ENCODE data around the gene ATP10A. TPM values are rescaled to one million over a fixed set of nuclear protein-coding genes. Genes with fewer than 3 reads are reported as not detected.
A peak's percentile ranks its signal among the peaks of the same experiment; 100 is the strongest.

The ATP10A gene
- total RNA-seq, 1 donor from 2014 or later = 16.5 TPM

DNA sequence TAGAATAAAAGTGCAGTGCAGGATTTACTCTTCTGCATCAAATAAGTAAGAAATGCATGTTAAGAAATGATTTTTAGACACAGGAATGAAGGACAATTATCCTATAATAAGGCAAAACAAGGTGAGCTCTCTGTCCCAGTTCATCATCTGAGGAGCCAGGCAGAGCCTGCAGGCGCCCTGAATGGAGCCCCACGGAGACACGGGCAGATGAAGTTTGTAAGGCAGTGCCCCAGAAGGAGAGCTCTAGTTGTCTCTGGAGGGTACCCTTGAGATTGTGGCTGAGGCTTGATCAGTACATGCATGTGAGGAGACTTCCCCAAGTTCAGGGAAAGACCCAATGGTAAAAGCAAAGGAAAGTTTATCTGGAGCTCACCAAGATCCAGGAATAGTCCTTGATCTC, 50.3 kb downstream of the ATP10A start:
- DNase-seq (ENCODE audit: low read depth) = no peak

- no peak for DNase-seq (ENCODE audit: low read depth)
These were observed 51.1 kb downstream of the ATP10A start for GRCh38 chr15:25812073-25812472.

GRCh38 chr15:25811481-25811906, 51.6 kb downstream of the ATP10A start:
- DNase-seq (ENCODE audit: low read depth) = no peak

DNA sequence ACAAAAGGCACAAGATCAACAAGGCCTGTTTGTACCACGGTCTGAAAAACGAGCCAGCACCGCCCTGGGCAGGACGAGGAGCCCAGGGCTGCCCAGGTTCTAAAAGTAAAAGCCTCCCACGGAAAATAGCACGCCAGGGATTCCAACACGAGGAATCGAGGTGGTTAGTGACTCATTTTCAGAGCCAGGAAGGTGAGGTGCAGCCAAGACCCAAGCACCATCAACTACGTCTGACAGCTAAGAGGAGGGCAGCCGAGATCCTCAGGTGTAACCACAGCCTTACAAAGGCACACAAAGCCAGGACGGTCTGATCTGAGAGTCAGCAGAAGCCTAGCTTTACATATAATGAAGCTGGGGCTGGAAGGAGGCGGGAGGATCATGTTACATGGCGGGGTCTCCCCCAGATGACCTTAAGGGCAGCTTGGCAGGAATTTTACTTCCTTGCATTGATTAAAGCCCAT, 52.5 kb downstream of the ATP10A start:
- peak; percentile 64 for DNase-seq (ENCODE audit: low read depth)

GRCh38 chr15:25810154-25810553, 53.0 kb downstream of the ATP10A start:
- DNase-seq (ENCODE audit: low read depth) = no peak

GRCh38 chr15:25807063-25807462, 56.1 kb downstream of the ATP10A start:
- DNase-seq (ENCODE audit: low read depth) = no peak

DNA sequence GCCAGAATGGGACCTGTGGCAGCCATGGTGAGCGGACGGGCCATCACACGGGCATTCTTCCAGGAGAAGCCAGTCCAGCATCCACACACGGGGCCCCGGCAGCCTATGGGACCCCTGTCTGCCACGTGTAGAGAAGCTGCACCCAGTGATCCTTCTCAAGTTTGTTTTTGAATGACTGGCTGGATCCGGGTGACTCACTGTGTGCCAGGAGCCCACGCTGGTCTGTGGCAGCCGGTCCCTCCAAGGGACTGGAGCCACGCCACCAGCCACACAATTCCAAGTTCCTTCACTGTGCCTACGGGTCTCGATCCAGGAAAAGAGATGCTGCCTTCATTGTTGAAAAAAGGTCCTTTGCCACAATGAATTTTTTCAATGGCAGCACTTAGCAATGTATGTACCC, 58.1 kb downstream of the ATP10A start:
- DNase-seq (ENCODE audit: low read depth) = no peak

DNA sequence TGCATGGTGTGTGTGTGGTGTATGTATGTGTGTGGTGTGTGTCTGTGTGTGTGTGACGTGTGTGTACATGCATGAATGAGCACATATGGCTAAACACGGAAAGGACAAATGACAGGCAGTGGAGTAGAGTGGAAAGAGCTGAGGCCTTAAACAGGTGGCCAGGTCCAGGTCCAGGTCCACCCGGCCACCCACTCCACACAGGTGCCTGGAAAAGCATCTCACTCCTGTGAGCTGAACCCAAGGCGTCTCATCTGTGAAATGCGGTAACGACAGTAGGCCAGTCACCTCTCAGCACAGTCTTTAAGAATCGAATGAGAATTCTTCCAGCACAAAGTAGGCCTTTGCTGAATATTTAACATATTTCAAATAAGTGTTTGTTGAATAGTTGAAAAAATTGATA, 58.7 kb downstream of the ATP10A start:
- DNase-seq (ENCODE audit: low read depth) = no peak

GRCh38 chr15:25803541-25803940, 59.6 kb downstream of the ATP10A start:
- DNase-seq (ENCODE audit: low read depth) = no peak

DNA sequence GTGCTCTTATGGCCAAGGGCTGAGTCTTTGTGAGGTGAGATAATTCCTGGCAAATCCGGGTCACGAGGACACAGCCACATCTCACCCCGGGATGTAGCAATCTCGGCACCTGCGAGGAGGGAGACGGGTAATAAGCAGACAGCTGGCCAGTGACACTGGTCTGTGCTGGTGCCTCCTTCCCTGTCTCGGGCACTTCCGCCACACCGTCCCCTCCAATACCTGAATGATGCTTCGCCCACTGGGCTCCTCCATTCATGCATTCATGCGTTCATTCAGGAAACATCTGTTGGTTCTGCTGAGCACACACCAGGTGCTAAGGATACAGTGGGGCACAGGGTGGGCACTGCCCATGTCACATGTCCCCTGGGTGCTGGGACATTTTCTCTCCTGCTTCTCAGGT, 60.1 kb downstream of the ATP10A start:
- no peak for DNase-seq (ENCODE audit: low read depth)

GRCh38 chr15:25802285-25802830, 60.8 kb downstream of the ATP10A start:
- DNase-seq (ENCODE audit: low read depth) = no peak

- DNase-seq (ENCODE audit: low read depth) = no peak
These were observed 61.4 kb downstream of the ATP10A start for GRCh38 chr15:25801586-25802284.

DNA sequence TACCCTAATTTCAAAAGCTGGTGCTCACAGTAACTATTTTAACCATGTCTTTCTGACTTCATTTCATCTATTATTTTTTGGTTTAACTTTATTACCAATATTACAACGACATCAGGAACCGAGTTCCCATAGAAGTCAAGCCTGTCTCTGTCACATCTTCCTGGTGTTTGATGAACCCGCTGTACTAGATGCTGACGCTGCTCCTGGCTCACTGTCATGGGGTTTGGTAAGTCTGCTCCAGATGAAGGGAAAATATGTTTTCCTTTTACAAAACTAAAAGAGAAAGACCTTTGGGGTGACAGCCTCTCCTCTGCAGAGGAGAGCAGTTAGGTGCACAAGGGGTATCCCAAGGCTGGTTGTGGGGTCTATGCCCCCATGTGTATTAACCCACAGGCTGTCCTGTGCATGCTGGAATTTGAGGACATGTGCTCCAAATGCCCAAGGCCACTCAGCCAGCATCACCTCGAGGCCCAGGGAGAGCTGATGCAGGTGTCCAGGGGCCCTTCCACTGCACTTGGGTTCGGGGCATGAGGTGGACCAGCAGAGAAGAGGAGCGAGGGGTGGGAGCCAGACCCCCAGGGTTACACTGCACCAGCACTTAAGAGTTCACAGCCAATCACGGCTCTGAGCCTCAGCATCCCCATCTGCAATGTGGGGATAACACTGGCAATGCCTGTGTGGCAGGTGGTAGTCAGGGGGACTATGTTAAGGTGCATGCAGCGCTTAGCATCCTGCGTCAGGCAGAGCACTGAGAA, 62.2 kb downstream of the ATP10A start:
- DNase-seq (ENCODE audit: low read depth) = no peak

DNA sequence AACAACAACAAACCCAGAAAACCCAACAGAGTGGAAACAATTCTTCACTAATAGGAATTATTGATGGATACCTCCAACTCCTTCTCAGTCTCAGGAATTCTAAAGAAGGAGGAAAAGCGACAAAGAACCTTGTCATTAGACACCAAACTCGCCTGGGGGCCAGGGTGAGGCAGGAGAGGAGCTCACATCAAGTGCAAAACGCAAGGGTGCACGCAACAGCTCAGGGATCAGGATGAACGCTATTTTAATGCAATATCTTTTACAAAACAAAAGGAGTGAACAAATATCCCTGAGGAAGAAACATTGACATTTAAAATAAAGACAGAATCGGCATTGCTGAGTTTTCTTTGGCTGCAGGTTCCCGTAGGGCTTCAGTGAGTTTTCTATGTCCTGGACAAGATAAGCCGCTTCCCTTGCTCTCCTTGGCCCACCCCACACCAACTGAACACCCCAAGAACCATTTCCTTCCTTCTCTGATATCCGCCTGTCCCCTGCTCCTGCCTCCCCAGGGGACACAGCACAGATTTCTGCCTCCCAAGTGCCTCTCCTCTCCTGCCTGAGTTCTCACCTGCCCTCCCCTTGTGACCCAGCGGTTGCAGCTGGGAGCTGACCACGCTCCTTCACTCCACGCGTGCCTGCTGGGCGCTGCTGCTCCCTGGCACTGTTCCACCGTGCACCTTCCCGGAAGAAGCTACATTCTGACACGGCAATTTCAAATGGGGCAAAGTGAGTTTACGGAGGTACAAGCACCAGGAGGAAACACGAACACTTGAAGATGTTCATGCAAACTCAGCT, 63.0 kb downstream of the ATP10A start:
- no peak for DNase-seq (ENCODE audit: low read depth)

- no peak for DNase-seq (ENCODE audit: low read depth)
These were observed 64.9 kb downstream of the ATP10A start for GRCh38 chr15:25797936-25798901.

GRCh38 chr15:25797511-25797935, 65.6 kb downstream of the ATP10A start:
- DNase-seq (ENCODE audit: low read depth) = no peak

DNA sequence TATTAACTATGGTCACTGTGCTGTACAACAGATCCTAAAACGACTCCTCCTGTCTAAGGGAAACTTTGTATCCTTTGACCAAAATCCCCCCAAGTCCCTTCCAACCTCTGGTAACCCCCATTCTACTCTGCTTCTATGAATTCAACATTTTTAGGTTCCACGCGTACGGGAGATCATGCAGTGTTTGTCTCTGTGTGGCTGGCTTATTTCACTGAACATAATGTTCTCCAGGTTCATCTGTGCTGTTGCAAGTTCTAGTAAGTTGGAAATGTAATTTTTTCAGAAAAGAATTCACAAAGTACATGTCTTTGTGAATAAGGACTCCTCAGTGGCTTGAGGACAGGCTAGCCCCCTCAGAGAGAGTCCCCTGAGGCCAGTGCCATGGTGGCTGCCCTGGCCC, 66.1 kb downstream of the ATP10A start:
- no peak for DNase-seq (ENCODE audit: low read depth)

- DNase-seq (ENCODE audit: low read depth) = no peak
These were observed 66.7 kb downstream of the ATP10A start for GRCh38 chr15:25796395-25796794.

DNA sequence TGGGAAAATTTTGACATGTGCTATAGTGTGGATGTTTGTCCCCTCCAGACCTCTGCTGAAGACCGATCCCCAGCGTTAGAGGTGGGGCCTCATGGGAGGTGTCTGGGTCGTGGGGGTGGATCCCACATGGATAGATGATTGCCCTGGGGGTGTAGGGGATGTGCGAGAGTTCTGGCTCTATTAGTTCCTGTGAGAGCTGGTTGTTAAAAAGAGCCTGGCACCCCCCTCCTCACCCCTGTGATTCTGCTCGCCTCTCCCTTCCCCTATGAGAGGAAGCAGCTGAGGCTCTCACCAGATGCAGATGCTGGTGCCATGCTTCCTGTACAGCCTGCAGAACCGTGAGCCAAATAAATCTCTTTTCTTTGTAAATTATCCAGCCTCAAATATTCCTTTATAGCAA, 67.4 kb downstream of the ATP10A start:
- no peak for DNase-seq (ENCODE audit: low read depth)

DNA sequence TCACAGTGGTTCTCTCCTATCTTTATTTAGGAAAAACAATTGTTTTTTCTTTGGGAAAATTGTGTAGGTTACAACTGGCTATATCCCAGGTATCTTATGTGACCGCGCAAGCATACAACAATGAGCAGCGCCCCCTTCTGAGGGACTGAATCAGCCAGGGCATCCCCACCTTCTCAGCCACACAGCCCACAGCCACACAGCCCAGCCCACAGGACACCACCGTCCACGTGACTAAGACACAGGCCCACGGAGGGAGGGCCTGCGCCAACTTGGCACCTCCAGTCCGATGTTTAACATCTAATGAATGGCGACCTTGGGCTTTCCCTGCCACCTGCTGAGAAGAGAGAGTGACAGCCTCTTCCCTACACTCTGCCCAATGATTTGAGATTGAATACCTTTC, 68.1 kb downstream of the ATP10A start:
- DNase-seq (ENCODE audit: low read depth) = no peak

All from renal cortical epithelial cell (primary cell).